Medulla oblongata (tissue), 1 donor: ENCODE data around the gene MCCC2.
A peak's percentile ranks its signal among the peaks of the same experiment; 100 is the strongest.
"Not testable (repeated sequence)": the region's sequence is repeated elsewhere in the genome, so short reads cannot be mapped to it uniquely, and the experiment has no call there.

Experiments used
- DNase-seq: peaks from one replicate; pipeline ENCODE4 v3.0.0-alpha.2; 2015; ENCODE audit errors: extremely low spot score

Gene MCCC2

DNA sequence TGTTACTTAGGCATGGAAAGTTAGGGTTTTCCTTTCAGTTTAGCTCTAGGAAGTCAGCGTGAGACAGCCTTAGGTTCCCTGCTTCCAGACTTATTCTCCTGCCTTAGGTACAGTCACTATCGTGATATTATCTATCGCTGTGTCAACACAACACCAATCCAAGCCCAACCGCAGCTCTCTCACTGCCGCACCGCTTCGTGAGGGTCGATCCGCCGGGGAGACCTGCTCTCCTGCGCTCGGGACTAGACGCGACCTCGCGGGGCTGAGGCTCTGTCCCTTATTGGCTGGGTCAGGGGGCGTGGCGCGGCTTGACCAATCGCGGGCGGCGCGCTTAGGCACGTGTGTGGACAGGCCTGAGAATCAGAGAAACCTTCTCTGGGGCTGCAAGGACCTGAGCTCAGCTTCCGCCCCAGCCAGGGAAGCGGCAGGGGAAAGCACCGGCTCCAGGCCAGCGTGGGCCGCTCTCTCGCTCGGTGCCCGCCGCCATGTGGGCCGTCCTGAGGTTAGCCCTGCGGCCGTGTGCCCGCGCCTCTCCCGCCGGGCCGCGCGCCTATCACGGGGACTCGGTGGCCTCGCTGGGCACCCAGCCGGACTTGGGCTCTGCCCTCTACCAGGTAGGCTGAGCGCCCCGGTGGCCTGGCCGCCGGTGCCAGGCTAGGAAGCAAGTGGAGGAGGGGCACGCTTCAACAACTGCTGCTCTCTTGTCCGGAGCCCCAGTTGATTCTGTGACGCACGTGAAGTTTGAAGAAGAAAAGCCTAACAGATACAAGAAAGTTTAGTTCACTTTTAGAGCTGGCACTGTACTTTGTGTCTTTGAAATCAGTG is at the start of gene MCCC2:
MCCC2 (plus strand) TSS at position 400 of the 825 bp plus-strand sequence; CDS start at position 486, 86 bp downstream.
- DNase-seq, result peak; percentile 96

DNA sequence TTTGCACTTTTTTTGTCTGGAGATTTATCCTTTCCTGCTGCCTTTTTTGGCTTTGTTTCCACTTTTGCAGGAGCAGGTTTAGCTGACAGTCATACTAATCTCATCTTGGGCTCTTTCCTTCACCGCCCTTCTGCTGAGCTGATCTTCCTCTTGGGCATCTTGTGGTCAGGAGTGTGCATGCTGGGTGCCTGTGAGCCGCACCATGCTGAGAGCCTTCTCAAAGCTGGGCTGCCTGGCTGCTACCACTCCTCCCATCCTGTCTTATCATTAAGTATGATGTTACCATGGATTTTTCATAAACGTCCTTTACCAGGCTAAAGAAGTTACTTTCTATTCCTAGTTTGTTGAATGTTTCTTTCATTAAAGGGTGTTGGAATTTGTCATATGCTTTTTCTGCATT is 49.5 kb upstream of the MCCC2 start:
- no peak for DNase-seq

DNA sequence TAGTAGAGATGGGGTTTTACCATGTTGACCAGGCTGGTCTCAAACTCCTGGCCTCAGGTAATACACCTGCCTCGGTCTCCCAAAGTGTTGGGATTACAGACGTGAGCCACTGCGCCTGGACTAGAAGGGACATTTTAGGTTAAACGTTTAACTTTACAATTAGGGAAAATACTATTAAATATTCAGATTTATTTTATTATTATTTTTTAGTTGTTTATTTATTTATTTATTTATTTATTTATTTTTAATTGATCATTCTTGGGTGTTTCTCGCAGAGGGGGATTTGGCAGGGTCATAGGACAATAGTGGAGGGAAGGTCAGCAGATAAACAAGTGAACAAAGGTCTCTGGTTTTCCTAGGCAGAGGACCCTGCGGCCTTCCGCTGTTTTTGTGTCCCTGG is 36.3 kb upstream of the MCCC2 start:
- DNase-seq, result not testable (repeated sequence)

DNA sequence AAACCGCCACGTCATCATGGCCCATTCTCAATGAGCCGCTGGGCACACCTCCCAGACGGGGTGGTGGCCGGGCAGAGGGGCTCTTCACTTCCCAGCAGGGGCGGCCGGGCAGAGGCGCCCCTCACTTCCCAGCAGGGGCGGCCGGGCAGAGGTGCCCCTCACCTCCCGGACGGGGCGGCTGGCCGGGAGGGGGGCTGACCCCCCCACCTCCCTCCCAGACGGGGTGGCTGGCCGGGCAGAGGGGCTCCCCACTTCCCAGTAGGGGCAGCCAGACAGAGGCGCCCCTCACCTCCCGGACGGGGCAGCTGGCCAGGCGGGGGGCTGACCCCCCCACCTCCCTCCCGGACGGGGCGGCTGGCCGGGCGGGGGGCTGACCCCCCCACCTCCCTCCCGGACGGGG is 35.6 kb upstream of the MCCC2 start:
- DNase-seq, result not testable (repeated sequence)

DNA sequence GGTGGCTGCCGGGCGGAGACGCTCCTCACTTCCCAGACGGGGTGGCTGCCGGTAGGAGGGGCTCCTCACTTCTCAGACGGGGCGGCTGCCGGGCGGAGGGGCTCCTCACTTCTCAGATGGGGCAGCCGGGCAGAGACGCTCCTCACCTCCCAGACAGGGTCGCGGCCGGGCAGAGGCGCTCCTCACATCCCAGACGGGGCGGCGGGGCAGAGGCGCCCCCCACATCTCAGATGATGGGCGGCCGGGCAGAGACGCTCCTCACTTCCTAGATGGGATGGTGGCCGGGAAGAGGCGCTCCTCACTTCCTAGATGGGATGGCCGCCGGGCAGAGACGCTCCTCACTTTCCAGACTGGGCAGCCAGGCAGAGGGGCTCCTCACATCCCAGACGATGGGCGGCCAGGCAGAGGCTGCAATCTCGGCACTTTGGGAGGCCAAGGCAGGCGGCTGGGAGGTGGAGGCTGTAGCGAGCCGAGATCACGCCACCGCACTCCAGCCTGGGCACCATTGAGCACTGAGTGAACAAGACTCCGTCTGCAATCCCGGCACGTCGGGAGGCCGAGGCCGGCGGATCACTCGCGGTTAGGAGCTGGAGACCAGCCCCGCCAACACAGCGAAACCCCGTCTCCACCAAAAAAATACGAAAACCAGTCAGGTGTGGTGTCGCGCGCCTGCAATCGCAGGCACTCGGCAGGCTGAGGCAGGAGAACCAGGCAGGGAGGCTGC is 35.0 kb upstream of the MCCC2 start:
- not testable (repeated sequence) for DNase-seq

DNA sequence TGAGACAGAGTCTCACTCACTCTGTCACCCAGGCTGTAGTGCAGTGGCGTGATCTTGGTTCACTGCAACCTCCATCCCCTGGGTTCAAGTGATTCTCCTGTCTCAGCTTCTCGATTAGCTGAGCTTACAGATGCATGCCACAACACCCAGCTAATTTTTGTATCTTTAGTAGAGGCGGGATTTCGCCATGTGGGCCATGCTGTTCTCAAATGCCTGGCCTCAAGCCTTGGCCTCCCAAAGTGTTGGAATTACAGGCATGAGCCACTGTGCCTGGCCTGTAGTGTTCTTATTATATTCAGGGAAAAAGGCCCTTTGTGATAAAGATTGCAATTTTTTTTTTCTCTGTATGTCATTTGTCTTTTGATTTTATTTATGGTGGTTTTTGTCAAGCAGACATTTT is 24.0 kb upstream of the MCCC2 start:
- no peak for DNase-seq

DNA sequence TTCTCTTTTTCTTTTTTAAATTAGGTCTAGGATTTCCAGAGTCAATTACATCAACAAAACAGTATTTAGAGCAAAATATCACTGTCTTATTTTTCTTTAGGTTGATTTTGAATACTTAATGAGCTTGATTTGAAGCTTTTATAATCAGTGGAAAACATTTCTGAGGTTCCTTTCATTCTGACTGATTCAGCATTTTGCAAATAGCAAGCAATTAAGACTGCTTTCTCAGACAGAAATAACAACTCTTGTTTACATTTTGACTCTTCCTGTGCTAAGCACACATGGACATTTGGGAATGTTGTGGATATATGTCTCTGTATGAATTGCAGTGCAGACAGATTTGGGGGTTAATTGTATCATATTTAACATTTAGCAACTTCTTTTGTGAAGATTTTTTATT is 22.2 kb upstream of the MCCC2 start:
- no peak for DNase-seq

DNA sequence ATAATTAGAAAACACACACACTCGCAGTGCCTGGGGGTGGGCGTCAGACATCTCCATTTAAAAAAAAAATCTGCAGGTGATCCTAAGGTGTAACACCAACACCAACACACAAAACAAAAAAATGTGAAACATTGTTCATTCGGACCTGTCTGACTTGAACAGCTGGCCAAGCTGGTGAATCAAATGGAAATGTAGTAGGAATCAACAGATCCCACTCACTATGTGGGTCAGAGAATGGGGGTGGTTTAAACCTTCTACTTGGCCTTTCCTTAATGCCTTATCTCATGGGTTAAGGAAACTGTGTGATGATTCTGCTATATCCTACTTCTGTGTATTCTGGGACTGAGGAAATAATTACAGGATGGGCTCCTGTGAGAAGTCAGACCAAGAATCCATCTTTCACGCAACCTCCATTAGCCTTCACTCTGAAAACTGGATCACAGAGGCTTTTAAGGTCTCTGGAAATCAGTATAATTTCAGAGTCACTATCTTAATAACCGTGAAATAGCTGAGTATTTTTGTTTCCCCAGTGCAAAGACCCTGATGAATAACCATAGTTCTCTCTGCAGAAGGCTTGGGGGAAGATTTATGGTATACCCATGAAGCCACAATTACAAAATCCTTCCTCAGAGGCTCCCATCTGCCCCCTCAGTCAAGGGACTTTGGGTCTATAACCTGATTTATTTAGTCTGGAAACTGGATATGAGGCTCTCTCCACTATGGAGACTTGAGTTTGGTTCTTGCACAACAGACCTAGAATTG is 17.2 kb upstream of the MCCC2 start:
- DNase-seq, result no peak

DNA sequence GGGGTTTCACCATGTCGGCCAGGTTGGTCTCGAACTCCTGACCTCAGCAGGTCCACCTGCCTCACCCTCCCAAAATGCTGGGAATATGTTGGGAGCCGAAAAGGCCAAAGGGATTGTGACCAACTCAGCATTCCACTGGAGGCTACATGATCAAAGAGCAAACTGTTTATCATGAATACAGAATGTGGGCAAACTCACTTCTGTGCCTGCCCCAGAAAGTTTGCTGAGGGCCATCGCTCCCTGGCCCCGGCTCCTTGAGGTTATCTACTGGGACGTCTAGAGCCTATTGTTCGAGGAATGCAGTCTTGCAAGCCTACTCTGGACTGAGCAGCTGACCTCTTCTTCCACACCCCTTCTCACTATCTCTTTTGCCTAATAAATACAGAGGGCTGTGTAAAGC is 15.3 kb upstream of the MCCC2 start:
- DNase-seq, result not testable (repeated sequence)

DNA sequence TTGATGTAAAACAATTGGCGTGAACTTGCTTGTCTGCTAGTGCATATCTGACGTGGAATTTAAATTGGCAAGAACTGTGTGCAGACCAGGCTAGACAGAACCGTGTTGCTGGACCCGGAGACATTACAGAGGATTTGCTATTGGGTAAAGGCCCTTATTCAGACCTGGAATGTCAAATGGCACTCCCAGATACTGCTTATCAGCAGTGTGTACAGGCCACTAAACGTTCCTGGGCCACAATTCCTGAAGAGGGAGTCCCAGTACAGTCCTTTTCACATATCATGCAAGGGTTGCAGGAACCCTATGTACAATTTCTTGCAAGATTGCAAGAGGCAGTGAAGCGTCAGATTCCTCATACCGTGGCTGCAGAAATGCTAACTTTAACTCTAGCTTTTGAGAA is 13.5 kb upstream of the MCCC2 start:
- DNase-seq, result no peak

DNA sequence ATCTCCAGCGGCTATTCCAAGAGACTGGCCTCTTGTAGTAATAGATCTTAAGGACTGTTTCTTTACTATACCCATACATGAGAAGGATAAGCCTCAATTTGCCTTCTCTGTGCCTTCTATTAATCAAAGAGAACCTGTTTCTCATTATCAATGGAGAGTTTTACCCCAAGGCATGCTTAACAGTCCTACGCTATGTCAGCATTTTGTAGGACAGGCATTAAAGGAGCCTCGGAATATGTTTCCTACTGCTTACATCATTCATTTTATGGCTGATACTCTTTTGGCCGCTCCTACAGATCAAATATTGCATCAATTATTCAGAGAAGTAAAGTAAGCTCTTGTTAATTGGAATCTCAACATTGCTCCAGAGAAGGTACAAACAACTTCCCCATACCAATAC is 11.6 kb upstream of the MCCC2 start:
- not testable (repeated sequence) for DNase-seq

DNA sequence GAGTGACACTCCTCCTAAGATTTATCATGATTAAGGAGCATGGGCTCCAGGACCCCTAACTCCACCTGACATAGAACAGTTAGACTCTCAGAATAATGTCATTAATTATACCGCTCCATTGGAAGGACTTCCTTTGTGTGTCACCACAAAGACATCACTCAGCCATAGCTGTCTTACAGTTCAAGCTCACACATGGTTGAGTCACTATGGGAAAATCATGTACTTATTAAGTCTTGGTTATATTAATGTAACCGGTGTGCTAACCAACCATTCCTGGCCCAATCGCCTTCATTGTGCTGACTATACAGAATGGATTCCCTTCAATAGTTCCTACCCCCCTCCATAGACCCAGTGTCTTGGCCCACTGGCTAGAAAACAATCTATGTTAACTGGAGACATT is 10.9 kb upstream of the MCCC2 start:
- DNase-seq, result no peak

DNA sequence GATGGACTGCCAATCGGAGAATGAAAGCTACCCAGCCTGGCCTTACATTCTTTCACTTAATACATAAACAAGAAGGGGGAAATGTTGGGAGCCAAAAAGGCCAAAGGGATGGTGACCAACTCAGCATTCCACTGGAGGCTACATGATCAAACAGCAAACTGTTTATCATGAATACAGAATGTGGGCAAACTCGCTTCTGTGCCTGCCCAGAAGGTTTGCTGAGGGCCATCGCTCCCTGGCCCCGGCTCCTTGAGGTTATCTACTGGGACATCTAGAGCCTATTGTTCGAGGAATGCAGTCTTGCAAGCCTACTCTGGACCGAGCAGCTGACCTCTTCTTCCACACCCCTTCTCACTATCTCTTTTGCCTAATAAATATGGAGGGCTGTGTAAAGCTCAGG is 9.3 kb upstream of the MCCC2 start:
- DNase-seq, result not testable (repeated sequence)

DNA sequence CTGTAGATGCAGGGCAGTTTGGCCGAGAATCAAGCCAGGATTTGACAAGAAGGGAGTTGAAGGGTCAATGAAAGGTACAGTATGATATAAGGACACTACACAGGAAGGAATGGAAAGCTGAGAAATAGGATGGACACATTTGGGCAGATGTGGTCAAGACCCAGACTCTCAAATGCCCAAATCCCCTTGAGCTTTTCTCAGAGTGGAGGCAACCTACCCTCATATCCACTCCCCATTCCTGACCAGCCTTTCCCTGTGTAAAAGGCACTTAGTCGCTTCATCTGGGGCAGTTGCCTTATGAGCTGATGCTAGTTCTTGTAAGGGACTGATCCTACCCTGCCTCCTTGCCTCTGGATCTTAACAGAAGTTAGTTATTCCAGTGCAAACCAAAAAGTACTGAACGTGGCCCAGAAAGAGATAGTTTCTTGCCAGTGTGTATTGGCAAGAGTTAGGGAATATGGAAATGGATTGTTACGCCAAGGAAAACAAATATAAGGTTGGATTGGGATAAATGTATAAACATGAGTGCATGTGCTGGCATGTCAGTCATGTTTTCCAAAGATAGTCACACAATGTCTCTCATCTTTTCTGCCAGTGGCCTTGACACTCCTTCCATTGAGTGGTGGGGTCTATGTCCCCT is 4.1 kb upstream of the MCCC2 start:
- DNase-seq, result no peak

DNA sequence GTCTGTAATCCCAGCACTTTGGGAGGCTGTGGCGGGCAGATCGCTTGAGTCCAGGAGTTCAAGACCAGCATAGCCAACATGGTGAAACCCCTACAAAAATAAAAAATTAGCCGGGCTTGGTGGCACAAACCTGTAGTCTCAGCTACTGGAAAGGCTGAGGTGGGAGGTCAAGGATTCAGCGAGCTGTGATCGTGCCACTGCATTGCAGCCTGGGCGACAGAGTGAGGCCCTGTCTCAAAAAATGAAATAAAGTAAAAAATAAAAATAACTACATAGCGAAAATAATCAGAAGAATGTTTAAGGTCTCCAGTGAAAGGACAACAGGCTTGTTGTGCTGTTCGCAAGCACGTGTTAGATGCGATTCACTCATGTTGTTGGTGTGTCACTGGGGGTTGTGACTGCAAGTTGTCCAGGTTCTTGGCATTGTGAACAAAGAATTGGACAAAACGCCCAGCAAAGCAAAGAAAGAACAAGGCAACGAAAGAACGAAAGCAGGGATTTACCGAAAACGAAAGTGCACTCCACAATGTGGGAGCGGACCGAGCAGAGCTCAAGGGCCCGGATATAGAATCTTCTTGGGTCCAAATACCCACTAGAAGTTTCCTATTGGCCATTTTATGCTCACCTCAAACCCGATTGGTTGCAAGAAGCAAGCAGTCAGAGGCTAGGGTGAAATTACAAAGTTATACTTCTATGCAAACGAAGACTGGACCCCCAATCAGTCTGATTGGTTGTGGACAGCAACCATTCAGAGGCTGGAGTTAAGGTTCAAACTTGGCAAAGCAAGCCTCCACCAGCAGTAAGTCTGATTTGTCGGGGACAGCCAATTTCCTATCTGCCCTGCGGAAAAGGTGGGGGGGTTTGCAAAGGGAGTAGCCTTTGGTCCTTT is 844 bp upstream of the MCCC2 start:
- no peak for DNase-seq

DNA sequence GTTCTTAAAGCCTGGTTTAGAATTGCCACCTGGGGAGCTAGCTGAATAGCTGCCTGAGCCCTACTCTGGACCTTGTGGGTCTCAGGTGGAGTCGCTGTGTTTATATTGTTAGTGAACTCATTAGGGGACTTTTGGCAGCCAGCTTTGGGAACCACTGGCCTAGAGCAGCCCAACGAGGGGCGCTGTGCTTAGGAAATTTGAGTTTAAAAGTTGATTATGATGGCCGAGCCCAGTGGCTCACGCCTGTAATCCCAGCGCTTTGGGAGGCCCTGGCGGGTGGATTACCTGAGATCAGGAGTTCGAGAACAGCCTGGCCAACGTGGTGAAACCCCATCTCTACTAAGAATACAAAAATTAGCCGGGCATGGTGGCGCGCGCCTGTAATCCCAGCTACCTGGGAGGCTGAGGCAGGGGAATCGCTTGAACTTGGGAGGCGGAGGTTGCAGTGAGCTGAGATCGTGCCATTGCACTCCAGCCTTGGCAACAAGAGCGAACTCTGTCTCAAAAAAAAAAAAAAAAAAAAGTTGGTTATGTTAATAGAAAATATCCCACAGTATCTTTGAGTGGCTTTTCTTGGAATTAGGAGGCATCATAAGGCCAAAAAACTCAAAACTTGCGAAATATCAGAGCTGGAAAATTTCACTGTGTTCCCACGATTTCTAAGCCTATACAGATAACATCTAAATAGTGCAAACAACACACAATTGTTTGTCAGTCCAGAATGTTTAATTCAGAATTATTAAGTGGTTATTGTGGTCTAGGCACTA is 809 bp downstream of the MCCC2 start:
- DNase-seq, result no peak

DNA sequence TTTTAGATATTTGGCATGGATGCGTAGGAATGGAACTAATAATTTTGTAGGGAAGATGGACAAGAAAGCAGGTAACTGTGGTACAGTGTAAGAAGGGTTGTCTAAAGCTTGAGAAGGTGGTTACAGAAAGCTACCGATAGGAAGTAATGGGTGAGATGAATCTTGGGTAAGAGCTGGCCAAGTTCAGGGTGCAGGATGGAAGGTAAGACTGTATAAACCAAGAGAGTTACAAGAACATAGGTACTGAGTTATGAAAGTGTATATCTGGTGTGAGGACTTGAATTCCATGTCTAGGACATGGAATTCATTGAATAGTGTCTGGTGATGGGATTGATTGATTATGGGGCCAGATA is 1.4 kb downstream of the MCCC2 start:
- DNase-seq, result no peak

DNA sequence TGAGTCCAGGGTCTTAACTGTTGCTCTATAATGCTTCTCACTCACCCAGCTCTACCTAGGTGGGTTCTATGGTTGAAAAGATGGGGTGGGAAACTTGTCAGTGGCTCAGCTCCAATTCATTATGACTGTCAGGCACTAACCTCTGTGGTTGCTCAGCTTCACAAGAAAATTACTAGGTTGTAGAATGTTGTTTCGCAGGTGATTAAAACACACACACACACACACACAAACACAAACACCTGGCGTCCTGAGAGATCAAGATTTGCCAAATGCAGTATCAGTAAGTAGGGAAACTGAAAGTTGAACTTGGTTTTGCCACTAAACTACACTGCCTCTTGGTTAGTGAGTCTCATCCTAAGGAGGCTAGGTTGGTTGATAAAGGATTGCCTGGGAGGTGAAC is 2.8 kb downstream of the MCCC2 start:
- DNase-seq, result no peak

DNA sequence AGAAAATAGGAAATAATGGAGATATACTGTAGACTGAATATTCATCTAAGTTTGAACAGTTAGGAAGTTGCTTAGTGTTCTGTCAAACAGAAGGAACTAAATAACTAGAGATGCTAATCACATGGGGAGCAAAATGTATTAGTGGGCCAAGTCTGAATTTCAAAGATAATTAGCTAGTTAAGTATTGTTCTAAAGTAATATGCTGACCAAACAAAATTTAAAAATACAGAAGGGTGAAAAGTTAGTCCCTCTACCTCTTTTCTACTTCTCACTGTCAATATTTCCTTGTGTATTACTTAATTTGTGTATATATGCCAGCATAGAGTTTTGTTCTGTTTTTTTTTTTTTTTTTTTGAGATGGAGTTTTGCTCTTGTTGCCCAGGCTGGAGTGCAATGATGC is 4.0 kb downstream of the MCCC2 start:
- DNase-seq, result no peak

DNA sequence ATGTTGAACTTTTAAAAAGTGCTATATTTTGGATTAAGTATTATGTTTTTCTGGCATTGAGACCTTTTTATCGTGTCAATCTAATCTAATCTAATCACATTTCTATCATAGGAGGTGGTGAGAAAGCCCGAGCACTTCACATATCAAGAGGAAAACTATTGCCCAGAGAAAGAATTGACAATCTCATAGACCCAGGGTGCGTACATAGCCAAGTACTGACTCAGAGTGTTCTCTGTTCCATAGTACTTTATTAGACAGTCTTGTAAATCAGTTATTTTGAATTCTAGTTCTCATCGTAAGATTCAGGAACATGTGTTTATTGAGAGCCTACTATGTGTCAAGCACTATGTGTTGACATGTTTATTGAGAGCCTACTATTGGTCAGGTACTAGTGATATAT is 9.0 kb downstream of the MCCC2 start:
- no peak for DNase-seq
